IPS-18a (cell line): ENCODE measurements around the gene ANKRD23.
"Not testable (repeated sequence)": the region's sequence is repeated elsewhere in the genome, so short reads cannot be mapped to it uniquely, and the experiment has no call there.

Experiments
- H3K27ac ChIP-seq: one replicate; pipeline ENCODE4 v1.5.1; 2013; ENCODE audit warnings: low read length
- H3K27me3 ChIP-seq: one replicate; pipeline ENCODE4 v1.6.1; 2013; ENCODE audit warnings: mild to moderate bottlenecking, low read length; ENCODE audit not compliant: control insufficient read depth, insufficient read depth
- H3K36me3 ChIP-seq: one replicate; pipeline ENCODE4 v1.6.1; 2013; ENCODE audit warnings: low read depth, low read length; ENCODE audit not compliant: control insufficient read depth
- H3K4me1 ChIP-seq: one replicate; pipeline ENCODE4 v1.6.1; 2013; ENCODE audit warnings: low read depth, low read length; ENCODE audit not compliant: control insufficient read depth
- H3K4me3 ChIP-seq: one replicate; pipeline ENCODE4 v1.5.1; 2013; ENCODE audit warnings: low read length
- H3K9ac ChIP-seq: one replicate; pipeline ENCODE4 v1.6.1; 2013; ENCODE audit warnings: mild to moderate bottlenecking, low read length, moderate library complexity
- H3K9me3 ChIP-seq: one replicate; pipeline ENCODE4 v1.6.1; 2013; ENCODE audit warnings: low read depth, low read length; ENCODE audit not compliant: control insufficient read depth

The ANKRD23 gene

GRCh38 chr2:96796497-96796896, 47.3 kb downstream of the ANKRD23 start:
- not testable (repeated sequence) for H3K9ac ChIP-seq, H3K27me3 ChIP-seq, H3K27ac ChIP-seq, H3K4me3 ChIP-seq, H3K4me1 ChIP-seq, H3K36me3 ChIP-seq, H3K9me3 ChIP-seq

GRCh38 chr2:96795076-96795475, 48.7 kb downstream of the ANKRD23 start:
- Histone ChIP-seq H3K36me3 (no peaks in the 10 kb centered on the region), H3K27me3 (no peaks in the 10 kb centered on the region), H3K9me3 (no peaks in the 10 kb centered on the region), H3K9ac (no peak overlapping the region), H3K4me1 (no peaks in the 10 kb centered on the region), H3K27ac (no peak overlapping the region), H3K4me3 (no peak overlapping the region)

DNA sequence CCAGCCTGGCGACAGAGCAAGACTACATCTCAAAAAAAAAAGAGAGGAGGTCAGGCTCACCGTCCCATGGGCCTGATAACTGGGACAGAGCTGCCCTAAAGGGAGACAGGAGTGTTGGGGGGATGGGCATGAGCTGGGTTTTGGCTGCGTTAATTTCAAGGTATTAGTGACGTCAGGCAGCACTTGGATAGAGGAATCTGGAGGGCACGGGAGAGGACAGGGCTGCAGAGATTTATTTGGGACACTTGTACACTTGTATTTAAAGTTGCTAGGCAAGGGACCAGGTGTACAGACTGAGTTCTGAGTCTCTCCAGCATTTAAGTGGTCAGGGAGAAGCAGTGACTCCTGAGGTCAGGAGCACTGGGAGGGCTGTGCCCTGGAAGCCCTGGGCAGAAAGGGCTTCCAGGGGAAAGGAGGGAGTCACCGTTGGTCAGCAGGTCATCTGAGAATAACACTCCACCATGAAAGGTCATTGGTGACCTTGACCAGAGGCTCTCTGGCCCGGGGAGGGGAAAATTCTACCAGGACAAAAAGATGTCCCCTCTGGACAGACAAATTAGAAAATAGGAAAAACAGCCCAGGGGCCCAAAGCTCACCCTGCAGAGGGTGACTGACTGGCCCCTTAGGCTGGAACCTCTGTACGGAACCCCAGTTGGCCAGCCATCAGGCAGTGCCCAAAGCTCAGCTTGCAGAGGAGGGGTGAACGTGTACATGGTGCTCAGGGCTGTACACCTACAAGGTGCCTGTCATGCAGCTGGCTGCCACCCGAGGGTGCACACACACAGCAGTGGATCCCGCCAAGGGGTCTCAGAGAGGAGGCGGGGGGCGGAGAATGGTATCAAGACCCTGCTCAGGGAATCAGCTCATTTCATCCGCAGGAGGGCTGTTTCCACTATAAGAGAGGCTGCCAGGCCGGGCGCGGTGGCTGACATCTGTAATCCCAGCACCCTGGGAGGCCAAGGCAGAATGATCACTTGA, 50.8 kb downstream of the ANKRD23 start:
- Histone ChIP-seq H3K9me3 (no peaks in the 10 kb centered on the region), H3K36me3 (no peaks in the 10 kb centered on the region), H3K9ac (no peak overlapping the region), H3K4me1 (no peaks in the 10 kb centered on the region), H3K4me3 (no peak overlapping the region), H3K27ac (no peak overlapping the region), H3K27me3 (no peaks in the 10 kb centered on the region)

DNA sequence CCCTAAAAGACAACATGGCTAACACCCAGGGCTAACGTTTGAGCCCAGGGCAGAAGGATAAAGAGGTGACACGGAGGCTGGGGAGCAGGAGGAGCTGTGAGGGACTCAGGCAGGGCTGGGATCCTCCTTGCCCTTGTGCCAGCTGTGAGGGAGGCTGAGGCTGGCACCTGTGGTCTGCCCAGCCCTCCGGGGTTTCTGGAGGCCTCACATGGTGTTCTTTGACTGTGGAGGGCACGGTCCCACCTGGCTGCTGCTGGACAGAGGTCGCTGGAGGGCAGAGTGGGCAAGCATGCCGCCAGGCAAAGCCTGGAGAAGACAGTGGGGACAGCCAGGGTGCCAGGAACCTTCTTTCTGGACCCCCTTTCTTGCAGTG, 54.6 kb downstream of the ANKRD23 start:
- no peak overlapping the region for H3K9ac ChIP-seq
- no peak overlapping the region for H3K27ac ChIP-seq
- H3K27me3 ChIP-seq: no peaks in the 10 kb centered on the region
- H3K36me3 ChIP-seq: no peaks in the 10 kb centered on the region
- H3K4me1 ChIP-seq: no peaks in the 10 kb centered on the region
- H3K4me3 ChIP-seq: no peak overlapping the region
- H3K9me3 ChIP-seq: no peaks in the 10 kb centered on the region

- H3K9me3 ChIP-seq: no peaks in the 10 kb centered on the region
- no peak overlapping the region for H3K4me3 ChIP-seq
- no peak overlapping the region for H3K9ac ChIP-seq
- no peaks in the 10 kb centered on the region for H3K4me1 ChIP-seq
- H3K36me3 ChIP-seq: no peaks in the 10 kb centered on the region
- no peaks in the 10 kb centered on the region for H3K27me3 ChIP-seq
- no peak overlapping the region for H3K27ac ChIP-seq
These were observed 55.2 kb downstream of the ANKRD23 start for GRCh38 chr2:96788442-96789244.
